Smooth muscle cell (in vitro differentiated cells): ENCODE results near the gene MOB3A. TPM values are rescaled to one million over a fixed set of nuclear protein-coding genes. Genes with fewer than 3 reads are reported as not detected.
"Not testable (repeated sequence)": the region's sequence is repeated elsewhere in the genome, so short reads cannot be mapped to it uniquely, and the experiment has no call there.

Experiments
- DNase-seq: peaks from one replicate; lab custom pipeline; 2025; ENCODE audit not compliant: unreplicated experiment; lab: John Stamatoyannopoulos, UW
- H2AFZ ChIP-seq: fragments of 200-600 bp; sonication (generic); 2 replicates; pipeline ENCODE4 v1.6.0; 2016; ENCODE audit warnings: antibody characterized with exemption, low read depth, mild to moderate bottlenecking
- H3F3A ChIP-seq: fragments of 200-600 bp; sonication (generic); 2 replicates; pipeline ENCODE4 v1.6.0; 2017; ENCODE audit warnings: antibody characterized with exemption, low read depth
- H3K27ac ChIP-seq: fragments of 200-600 bp; sonication (generic); 2 replicates; pipeline ENCODE4 v1.5.1; 2016; ENCODE audit warnings: low read depth, mild to moderate bottlenecking
- H3K27me3 ChIP-seq: fragments of 200-600 bp; sonication (generic); 2 replicates; pipeline ENCODE4 v1.6.1; 2016; ENCODE audit warnings: low read depth, mild to moderate bottlenecking
- H3K36me3 ChIP-seq: fragments of 200-600 bp; sonication (generic); 2 replicates; pipeline ENCODE4 v1.5.1; 2016; ENCODE audit warnings: low read depth
- H3K4me1 ChIP-seq: fragments of 200-600 bp; sonication (generic); 2 replicates; pipeline ENCODE4 v1.5.1; 2016; ENCODE audit warnings: low read depth
- H3K4me2 ChIP-seq: fragments of 200-600 bp; sonication (generic); 2 replicates; pipeline ENCODE4 v1.6.0; 2016; ENCODE audit warnings: mild to moderate bottlenecking
- H3K4me3 ChIP-seq: fragments of 200-600 bp; sonication (generic); 2 replicates; pipeline ENCODE4 v1.5.1; 2016; ENCODE audit warnings: mild to moderate bottlenecking
- H3K79me2 ChIP-seq: fragments of 200-600 bp; sonication (generic); 2 replicates; pipeline ENCODE4 v1.6.0; 2016; ENCODE audit warnings: low read depth, mild to moderate bottlenecking
- H3K9ac ChIP-seq: fragments of 200-600 bp; sonication (generic); 2 replicates; pipeline ENCODE4 v1.6.0; 2016; ENCODE audit warnings: low read depth
- H3K9me3 ChIP-seq: fragments of 200-600 bp; sonication (generic); replicated peaks from 2 replicates; pipeline ENCODE4 v1.5.1; 2016; ENCODE audit warnings: low read depth
- H4K20me1 ChIP-seq: fragments of 200-600 bp; sonication (generic); 2 replicates; pipeline ENCODE4 v1.6.0; 2016; ENCODE audit warnings: low read depth
- CTCF ChIP-seq: fragments of 200-600 bp; sonication (generic); IDR thresholded peaks from 2 replicates; pipeline ENCODE4 v1.5.1; 2017; ENCODE audit warnings: borderline replicate concordance, mild to moderate bottlenecking, antibody characterized with exemption; ENCODE audit not compliant: insufficient read depth, poor library complexity, severe bottlenecking
- WGBS: methylation state at CpG from one replicate; pipeline ENCODE4 v1.1.7; 2016; ENCODE audit warnings: low lambda C conversion rate; 5-methylcytosine and 5-hydroxymethylcytosine counted together
- polyA plus RNA-seq: library from polyadenylated mRNA; unstranded; fragments of >200 nt; fragmentation: Nextera tagmentation; extraction: Ambion mirVana; gene quantifications from 2 replicates; pipeline ENCODE4 v1.2.1, GENCODE V29; 2016
- total RNA-seq: library from RNA; depleted of rRNA; stranded (reverse); fragments of >200 nt; gene quantifications from 2 replicates; pipeline ENCODE4 v1.2.3, GENCODE V29; 2014

Gene MOB3A
- total and polyA plus RNA-seq, 2 experiments from 2014 or later = 11.2 to 23.8 TPM

GRCh38 chr19:2089001-2089711 lies 7.0 kb downstream of the MOB3A start:
- Histone ChIP-seq H3F3A (no peaks in the 10 kb centered on the region), H3K4me1 (peaks cover 3% of the 10 kb centered on the region), H3K4me2 (peak overlapping the region; percentile 6), H2AFZ (no peak overlapping the region), H3K27me3 (no peaks in the 10 kb centered on the region), H3K4me3 (no peak overlapping the region), H3K9ac (peak overlapping the region; percentile 4), H4K20me1 (peaks cover 44% of the 10 kb centered on the region), H3K79me2 (peaks cover 56% of the 10 kb centered on the region), H3K36me3 (no peaks in the 10 kb centered on the region), H3K9me3 (no peaks in the 10 kb centered on the region), H3K27ac (peak overlapping the region; percentile 53)
- 61% methylated on average over 16 of the region's 16 CpGs for WGBS
- no peak for TF ChIP-seq CTCF
- no peak for DNase-seq

GRCh38 chr19:2087621-2088100 lies 8.5 kb downstream of the MOB3A start:
- H3K9me3 ChIP-seq = no peaks in the 10 kb centered on the region
- H3K27ac ChIP-seq = no peak overlapping the region
- H3K4me2 ChIP-seq = no peak overlapping the region
- DNase-seq = no peak
- H3F3A ChIP-seq = no peaks in the 10 kb centered on the region
- no peak overlapping the region for H3K4me3 ChIP-seq
- H3K36me3 ChIP-seq = no peaks in the 10 kb centered on the region
- no peaks in the 10 kb centered on the region for H3K27me3 ChIP-seq
- H4K20me1 ChIP-seq = peaks cover 58% of the 10 kb centered on the region
- H2AFZ ChIP-seq = no peak overlapping the region
- H3K79me2 ChIP-seq = peaks cover 48% of the 10 kb centered on the region
- WGBS = 96% methylated on average over 14 of the region's 14 CpGs
- TF ChIP-seq CTCF = no peak
- H3K9ac ChIP-seq = no peak overlapping the region
- peaks cover 3% of the 10 kb centered on the region for H3K4me1 ChIP-seq

- not testable (repeated sequence) for H3K9ac ChIP-seq, H3K9me3 ChIP-seq, H3K4me3 ChIP-seq, H3K36me3 ChIP-seq, H3F3A ChIP-seq, H2AFZ ChIP-seq, H3K27me3 ChIP-seq, DNase-seq, H3K4me2 ChIP-seq, H3K4me1 ChIP-seq, H3K27ac ChIP-seq
- Histone ChIP-seq H3K79me2 (peaks cover 46% of the 10 kb centered on the region), H4K20me1 (peaks cover 65% of the 10 kb centered on the region)
- 86% methylated on average over 13 of the region's 13 CpGs for WGBS
These were observed 9.2 kb downstream of the MOB3A start for GRCh38 chr19:2086695-2087620.

- Histone ChIP-seq H3K9ac (no peak overlapping the region), H3F3A (no peaks in the 10 kb centered on the region), H3K27me3 (no peaks in the 10 kb centered on the region), H3K4me2 (no peak overlapping the region), H3K27ac (no peak overlapping the region), H4K20me1 (peaks cover 67% of the 10 kb centered on the region), H2AFZ (no peak overlapping the region), H3K4me3 (no peak overlapping the region), H3K9me3 (no peaks in the 10 kb centered on the region), H3K36me3 (no peaks in the 10 kb centered on the region), H3K4me1 (peaks cover 3% of the 10 kb centered on the region), H3K79me2 (peaks cover 31% of the 10 kb centered on the region)
- TF ChIP-seq CTCF = no peak
- WGBS = 86% methylated on average over 28 of the region's 28 CpGs
- no peak for DNase-seq
These were observed 11.0 kb downstream of the MOB3A start for GRCh38 chr19:2084993-2085720.
